HG03558 (cell line): ENCODE data around the gene RASA3.
"Not testable (repeated sequence)": the region's sequence is repeated elsewhere in the genome, so short reads cannot be mapped to it uniquely, and the experiment has no call there.

ENCODE experiments used
- ATAC-seq: cut with Tn5 transposase; IDR thresholded peaks from one replicate; pipeline ENCODE4 v1.9.1; 2021; ENCODE audit warnings: moderate number of reproducible peaks; ENCODE audit not compliant: unreplicated experiment; ENCODE audit errors: extremely low read depth

Gene RASA3

GRCh38 chr13:113996081-113996911 is 136.1 kb downstream of the RASA3 start:
- ATAC-seq: no peak

DNA sequence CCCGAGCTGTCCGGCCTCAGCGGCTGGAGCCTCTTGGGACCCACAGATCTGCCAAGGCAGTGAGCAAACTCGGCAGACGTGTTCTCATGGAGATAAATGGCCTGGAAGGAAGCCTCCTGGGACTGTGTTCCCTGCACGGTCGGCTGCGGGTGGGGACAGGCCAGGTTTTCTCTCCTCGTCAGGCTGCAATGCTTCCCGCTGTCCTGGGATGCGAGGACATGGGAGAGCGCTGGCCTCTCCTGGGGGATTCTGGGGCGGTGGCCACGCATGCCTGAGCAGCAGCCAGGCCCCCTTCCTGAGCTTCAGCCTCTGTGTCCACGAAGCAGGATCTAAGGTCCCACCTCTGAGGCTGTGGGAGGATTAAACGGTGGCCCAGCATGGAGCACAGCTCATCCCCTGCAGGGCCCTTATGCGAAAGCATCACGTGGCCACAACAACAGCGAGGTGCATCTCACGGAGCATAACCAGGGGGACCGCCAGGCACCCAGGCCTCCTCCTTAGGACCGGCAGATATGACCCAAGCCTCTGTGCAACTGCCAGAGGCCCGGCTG is 137.3 kb downstream of the RASA3 start:
- ATAC-seq: no peak

DNA sequence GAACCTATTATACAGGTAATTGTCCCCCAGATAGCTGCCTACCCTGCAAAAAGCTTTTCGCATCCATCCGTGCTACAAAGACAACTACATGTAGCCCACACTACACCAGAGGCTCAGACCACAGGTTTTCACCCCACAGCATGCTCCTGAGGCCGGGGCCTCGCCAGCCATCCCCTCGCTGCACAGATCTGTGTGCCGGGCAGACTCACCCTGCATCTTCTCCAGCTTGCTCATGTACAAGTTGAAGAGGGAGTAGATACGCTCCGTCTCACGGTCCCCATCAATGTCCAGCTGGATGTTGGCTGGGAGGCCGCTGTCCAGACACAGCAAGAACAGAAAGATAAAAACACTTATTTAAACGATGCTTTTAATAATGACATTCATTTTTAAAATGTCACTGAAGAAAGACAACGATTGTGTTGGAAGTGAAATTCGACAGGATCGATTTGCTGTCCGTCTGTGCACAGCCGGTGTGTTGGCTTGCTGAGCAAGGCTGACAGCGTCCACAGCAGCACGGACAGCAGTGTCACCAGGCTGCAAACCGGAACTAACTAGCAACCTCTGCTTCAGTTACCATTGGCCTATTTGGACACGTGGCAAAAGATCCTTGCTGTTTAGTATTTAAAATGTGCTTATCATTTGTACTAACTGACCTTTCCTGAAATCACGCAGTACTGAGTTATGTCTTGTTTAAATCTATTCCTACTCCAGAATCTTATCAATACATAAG is 140.0 kb downstream of the RASA3 start:
- no peak for ATAC-seq

GRCh38 chr13:113991676-113992179 is 140.7 kb downstream of the RASA3 start:
- ATAC-seq: no peak

GRCh38 chr13:113991191-113991669 is 141.2 kb downstream of the RASA3 start:
- ATAC-seq: no peak

- no peak for ATAC-seq
Measured at GRCh38 chr13:113990321-113990837, 142.0 kb downstream of the RASA3 start.

GRCh38 chr13:113989585-113990300 is 142.7 kb downstream of the RASA3 start:
- no peak for ATAC-seq

DNA sequence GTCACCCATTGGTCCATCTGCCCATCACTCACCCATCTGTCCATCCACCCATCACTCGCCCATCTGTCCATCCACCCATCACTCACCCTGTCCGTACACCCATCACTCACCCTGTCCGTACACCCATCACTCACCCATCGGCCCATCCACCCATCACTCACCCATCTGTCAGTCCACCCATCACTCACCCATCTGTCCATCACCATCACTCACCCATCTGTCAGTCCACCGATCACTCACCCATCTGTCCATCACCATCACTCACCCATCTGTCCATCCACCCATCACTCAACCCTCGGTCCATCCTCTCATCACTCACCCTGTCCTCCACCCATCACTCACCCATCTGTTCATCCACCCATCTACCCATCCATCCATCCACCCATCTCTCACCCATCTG is 143.6 kb downstream of the RASA3 start:
- ATAC-seq: not testable (repeated sequence)

GRCh38 chr13:113982296-113982661 is 150.1 kb downstream of the RASA3 start:
- ATAC-seq: no peak

GRCh38 chr13:113981611-113982295 is 150.7 kb downstream of the RASA3 start:
- no peak for ATAC-seq

DNA sequence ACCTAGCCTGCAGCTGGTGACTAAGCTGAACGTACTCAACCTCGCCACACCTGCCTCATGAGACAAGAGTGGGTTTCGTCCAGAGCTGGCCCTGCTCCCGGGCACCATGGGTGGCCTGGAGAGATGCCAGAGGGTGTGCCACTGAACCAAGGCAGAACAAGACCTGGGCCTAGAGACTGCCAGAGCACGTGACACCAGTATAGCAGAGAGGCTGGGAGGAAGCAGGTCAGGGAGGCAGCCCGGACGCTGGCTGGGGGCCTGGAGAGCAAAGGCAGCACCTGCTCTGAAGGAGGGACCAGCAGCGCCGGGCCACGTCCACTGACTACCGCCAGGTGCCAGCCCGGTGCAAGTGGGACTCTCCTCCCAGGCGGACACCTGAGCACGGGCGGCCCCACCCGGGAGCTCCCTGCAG is 151.2 kb downstream of the RASA3 start:
- no peak for ATAC-seq

GRCh38 chr13:113980489-113981064 is 151.8 kb downstream of the RASA3 start:
- ATAC-seq: no peak

DNA sequence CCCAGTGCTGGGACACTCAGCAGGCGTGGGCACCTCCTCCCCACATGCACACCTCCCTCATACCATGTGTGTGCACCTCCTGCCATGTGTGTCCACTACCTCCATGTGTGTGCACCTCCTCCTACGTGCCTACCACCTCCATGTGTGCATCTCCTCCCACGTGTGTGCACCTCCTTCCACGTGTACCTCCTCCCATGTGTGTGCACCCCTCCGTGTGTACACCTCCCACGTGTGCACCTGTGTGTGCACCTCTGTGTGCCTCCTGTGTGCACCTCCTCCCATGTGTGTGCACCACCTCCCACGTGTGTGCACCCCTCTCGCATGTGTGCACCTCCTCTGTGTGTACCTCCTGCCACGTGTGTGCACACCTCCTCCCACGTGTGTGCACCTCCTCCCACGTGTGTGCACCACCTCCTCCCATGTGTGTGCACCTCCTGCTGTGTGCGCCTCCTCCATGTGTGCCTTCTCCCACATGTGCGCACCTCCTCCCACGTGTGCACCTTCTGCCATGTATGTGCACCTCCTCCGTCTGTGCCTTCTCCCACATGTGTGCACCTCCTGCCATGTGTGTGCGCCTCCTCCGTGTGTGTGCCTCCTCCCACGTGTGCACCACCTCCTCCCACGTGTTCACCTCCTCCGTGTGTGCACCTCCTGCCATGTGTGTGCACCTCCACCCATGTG is 152.5 kb downstream of the RASA3 start:
- no peak for ATAC-seq

DNA sequence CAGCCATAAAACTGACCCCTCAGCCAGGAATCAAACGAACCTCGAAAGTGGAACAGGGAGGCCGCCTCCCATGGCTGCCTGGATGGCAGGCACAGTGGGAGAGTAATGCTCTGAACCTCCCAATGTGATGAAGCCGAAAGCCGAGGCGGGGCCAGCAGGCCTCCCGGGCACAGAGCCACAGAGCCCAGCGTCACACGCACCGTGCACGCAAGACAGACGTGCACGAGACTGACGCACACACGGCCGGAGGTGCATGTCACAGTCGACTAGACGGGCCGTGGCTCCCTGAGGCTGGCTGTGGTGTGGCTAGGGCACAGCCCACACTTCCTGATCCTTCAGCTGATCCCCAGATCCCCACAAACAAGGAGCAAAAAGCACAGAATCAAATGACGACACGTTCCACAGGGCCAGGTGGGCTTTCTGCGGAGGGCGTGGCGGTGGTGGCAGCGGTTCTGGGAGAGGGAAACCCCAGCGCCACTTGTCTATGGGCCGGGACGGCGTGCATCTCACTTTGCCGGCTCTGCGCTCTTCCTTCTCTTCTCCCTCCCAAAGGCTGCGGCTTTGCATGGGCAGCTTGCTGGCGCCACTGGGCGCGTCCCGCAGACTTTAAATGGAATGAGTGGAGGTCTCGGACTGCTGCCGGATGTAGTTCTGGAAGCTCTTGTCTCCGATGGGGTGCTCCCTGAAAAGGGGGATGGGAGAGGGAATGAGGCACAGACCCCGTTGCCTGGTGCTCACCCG is 153.5 kb downstream of the RASA3 start:
- no peak for ATAC-seq

GRCh38 chr13:113977976-113978375 is 154.4 kb downstream of the RASA3 start:
- ATAC-seq: no peak

GRCh38 chr13:113976711-113977684 is 155.4 kb downstream of the RASA3 start:
- ATAC-seq: no peak

- ATAC-seq: no peak
Measured at GRCh38 chr13:113975416-113975815, 157.0 kb downstream of the RASA3 start.
